KMS-11 (cell line): Measurements from ENCODE around the gene PVR.

Experiments used
- H2AFZ ChIP-seq: fragments of 200-600 bp; sonication (generic); 2 replicates; pipeline ENCODE4 v1.6.1; 2016; ENCODE audit warnings: antibody characterized with exemption, mixed run types, low read depth
- H3K27ac ChIP-seq: fragments of 200-600 bp; sonication (generic); 2 replicates; pipeline ENCODE4 v1.6.1; 2016; ENCODE audit warnings: mild to moderate bottlenecking, mixed run types
- H3K27me3 ChIP-seq: fragments of 200-600 bp; sonication (generic); 2 replicates; pipeline ENCODE4 v1.6.1; 2017; ENCODE audit warnings: mild to moderate bottlenecking, low read depth, mixed run types, moderate library complexity; ENCODE audit not compliant: insufficient read depth
- H3K36me3 ChIP-seq: fragments of 200-600 bp; sonication (generic); 2 replicates; pipeline ENCODE4 v1.6.1; 2017; ENCODE audit warnings: mild to moderate bottlenecking, mixed run types; ENCODE audit not compliant: insufficient read depth
- H3K4me1 ChIP-seq: fragments of 200-600 bp; sonication (generic); 2 replicates; pipeline ENCODE4 v1.6.1; 2016; ENCODE audit warnings: mild to moderate bottlenecking, low read depth, mixed run types; ENCODE audit not compliant: poor library complexity, severe bottlenecking
- H3K4me2 ChIP-seq: fragments of 200-600 bp; sonication (generic); 2 replicates; pipeline ENCODE4 v1.7.0; 2016; ENCODE audit warnings: mild to moderate bottlenecking, mixed run types
- H3K4me3 ChIP-seq: fragments of 200-600 bp; sonication (generic); IDR thresholded peaks from 2 replicates; pipeline ENCODE4 v1.6.1; 2017; ENCODE audit warnings: low read depth, low read length, mixed read lengths; ENCODE audit not compliant: insufficient read depth
- H3K79me2 ChIP-seq: fragments of 200-600 bp; sonication (generic); 2 replicates; pipeline ENCODE4 v1.6.1; 2016; ENCODE audit warnings: low read depth, mixed run types; ENCODE audit not compliant: insufficient read depth
- H3K9ac ChIP-seq: fragments of 200-600 bp; sonication (generic); 2 replicates; pipeline ENCODE4 v1.6.1; 2016; ENCODE audit warnings: mild to moderate bottlenecking, mixed run types
- H4K20me1 ChIP-seq: fragments of 200-600 bp; sonication (generic); 2 replicates; pipeline ENCODE4 v1.6.1; 2016; ENCODE audit warnings: mild to moderate bottlenecking, mixed run types; ENCODE audit not compliant: insufficient read depth
- TF ChIP-seq, protein P1 (sequence below): fragments of 200-600 bp; sonication (generic); conservative IDR thresholded peaks from 2 replicates; pipeline ENCODE4 v1.6.1; 2017; ENCODE audit warnings: low read depth, mild to moderate bottlenecking, antibody characterized with exemption, low read length, moderate library complexity, mixed read lengths

The PVR gene

DNA sequence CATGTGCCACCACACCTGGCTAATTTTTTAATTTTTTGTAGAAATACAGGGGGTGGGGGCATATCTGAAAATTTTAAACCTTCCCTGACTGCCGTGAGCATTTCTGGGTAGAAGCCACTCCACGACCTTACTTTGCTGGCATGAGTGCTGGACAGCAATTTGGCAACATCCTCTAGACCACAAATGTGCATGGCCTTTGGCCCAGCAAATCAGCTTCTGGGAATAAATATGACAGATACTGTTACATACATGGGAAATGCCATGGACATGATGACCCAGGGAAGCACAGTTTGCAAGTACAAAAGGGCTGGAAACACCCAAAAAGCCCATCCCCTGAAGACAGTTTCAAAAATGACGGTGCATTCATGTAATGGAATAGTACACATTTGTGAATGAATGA is 3.2 kb upstream of the PVR start:
- H3K4me2 ChIP-seq: no peak overlapping the region
- H3K27ac ChIP-seq: no peak overlapping the region
- H3K4me1 ChIP-seq: no peaks in the 10 kb centered on the region
- H3K4me3 ChIP-seq: no peak overlapping the region
- no peak overlapping the region for H2AFZ ChIP-seq
- H3K9ac ChIP-seq: no peak overlapping the region
- TF ChIP-seq, protein P1, sequence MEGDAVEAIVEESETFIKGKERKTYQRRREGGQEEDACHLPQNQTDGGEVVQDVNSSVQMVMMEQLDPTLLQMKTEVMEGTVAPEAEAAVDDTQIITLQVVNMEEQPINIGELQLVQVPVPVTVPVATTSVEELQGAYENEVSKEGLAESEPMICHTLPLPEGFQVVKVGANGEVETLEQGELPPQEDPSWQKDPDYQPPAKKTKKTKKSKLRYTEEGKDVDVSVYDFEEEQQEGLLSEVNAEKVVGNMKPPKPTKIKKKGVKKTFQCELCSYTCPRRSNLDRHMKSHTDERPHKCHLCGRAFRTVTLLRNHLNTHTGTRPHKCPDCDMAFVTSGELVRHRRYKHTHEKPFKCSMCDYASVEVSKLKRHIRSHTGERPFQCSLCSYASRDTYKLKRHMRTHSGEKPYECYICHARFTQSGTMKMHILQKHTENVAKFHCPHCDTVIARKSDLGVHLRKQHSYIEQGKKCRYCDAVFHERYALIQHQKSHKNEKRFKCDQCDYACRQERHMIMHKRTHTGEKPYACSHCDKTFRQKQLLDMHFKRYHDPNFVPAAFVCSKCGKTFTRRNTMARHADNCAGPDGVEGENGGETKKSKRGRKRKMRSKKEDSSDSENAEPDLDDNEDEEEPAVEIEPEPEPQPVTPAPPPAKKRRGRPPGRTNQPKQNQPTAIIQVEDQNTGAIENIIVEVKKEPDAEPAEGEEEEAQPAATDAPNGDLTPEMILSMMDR: no peak
- H3K79me2 ChIP-seq: no peaks in the 10 kb centered on the region
- no peaks in the 10 kb centered on the region for H4K20me1 ChIP-seq
- H3K27me3 ChIP-seq: no peaks in the 10 kb centered on the region
- no peaks in the 10 kb centered on the region for H3K36me3 ChIP-seq

DNA sequence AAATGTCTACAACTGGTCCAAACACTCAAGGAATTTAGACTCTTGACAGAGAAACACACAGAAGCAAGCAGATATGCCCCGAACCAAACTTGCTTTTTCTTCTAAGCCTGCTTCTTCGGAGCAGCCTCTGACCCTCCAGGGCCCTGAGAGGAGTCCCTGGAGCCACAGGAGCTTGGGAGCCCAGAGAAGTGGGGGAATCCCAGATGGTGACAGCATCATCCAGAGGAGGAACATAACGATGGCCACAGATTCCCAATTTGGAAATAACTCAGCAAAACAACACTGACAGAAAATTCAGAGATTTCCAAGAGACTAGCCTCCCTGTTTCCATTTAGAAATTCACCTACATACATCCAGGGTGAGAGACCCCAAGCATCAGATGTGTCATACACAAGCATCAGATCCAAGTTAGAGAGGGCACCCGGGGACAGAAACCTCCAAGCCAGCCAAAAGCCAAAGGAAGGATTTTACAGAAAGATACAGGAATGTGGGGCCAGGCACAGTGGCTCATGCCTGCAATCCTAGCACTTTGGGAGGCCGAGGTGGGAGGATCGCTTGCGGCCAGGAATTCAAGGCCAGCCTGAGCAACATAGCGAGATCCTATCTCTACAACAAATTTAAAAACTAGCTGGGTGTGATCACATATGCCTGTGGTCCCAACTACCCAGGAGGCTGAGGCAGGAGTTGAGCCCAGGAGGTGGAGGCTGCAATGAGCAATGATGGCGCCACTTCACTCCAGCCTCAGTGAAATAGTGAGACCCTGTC is 2.0 kb upstream of the PVR start:
- H4K20me1 ChIP-seq: no peaks in the 10 kb centered on the region
- TF ChIP-seq, protein P1: no peak
- no peak overlapping the region for H3K4me2 ChIP-seq
- H3K79me2 ChIP-seq: no peaks in the 10 kb centered on the region
- H3K27me3 ChIP-seq: no peaks in the 10 kb centered on the region
- no peaks in the 10 kb centered on the region for H3K4me1 ChIP-seq
- H2AFZ ChIP-seq: no peak overlapping the region
- H3K36me3 ChIP-seq: no peaks in the 10 kb centered on the region
- no peak overlapping the region for H3K27ac ChIP-seq
- H3K9ac ChIP-seq: no peak overlapping the region
- H3K4me3 ChIP-seq: no peak overlapping the region

DNA sequence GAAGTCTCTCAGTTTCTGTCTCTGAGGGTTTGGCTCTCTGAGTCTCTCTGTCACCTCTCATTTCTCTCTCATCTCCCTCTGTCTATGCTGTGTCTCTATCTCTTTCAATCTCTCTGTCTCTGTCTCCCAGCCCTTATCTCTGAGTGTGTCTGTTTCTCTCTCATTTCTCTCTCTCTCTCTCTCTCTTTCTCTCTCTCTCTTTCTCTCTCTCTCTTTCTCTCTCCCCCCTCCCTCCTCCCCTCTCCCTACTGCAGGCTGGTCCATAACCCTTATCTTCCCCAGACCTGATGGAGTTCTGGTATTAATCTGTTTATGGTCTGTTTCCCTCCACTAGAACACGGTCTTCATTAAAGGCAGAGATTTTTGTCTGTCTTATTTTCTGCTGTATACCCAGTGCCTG is 1.3 kb upstream of the PVR start:
- Histone ChIP-seq H3K27ac (no peak overlapping the region), H3K27me3 (no peaks in the 10 kb centered on the region), H2AFZ (no peak overlapping the region), H3K4me2 (no peak overlapping the region), H4K20me1 (no peaks in the 10 kb centered on the region), H3K4me1 (no peaks in the 10 kb centered on the region), H3K79me2 (no peaks in the 10 kb centered on the region), H3K9ac (no peak overlapping the region), H3K4me3 (no peak overlapping the region), H3K36me3 (no peaks in the 10 kb centered on the region)
- TF ChIP-seq, protein P1: no peak

DNA sequence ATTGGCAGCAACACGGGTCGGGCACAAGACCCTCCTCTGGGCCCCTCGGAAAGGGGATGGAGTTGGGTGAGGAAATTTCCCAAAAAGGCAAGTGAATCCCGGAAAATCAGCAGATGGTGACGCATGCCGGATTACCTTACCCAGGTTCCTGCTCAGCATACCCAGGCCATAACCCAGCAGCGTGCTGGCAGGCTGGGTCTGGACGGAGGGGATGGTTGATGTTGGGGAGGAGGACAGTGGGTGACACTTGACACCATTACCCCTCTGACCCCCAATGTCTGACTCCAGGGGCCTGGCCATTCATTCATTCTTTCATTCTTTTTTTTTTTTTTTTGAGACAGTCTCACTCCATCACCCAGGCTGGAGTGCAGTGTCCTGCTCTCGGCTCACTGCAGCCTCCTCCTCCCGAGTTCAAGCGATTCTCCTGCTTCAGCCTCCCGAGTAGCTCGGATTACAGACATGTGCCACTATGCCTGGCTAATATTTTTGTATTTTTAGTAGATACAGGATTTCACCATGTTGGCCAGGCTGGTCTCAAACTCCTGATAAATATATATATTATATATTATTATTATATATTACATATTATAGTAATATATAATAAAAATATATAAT is 799 bp downstream of the PVR start:
- Histone ChIP-seq H3K79me2 (no peaks in the 10 kb centered on the region), H3K4me2 (no peak overlapping the region), H3K27me3 (no peaks in the 10 kb centered on the region), H3K4me3 (no peak overlapping the region), H4K20me1 (no peaks in the 10 kb centered on the region), H2AFZ (no peak overlapping the region), H3K9ac (no peak overlapping the region), H3K36me3 (no peaks in the 10 kb centered on the region), H3K4me1 (no peaks in the 10 kb centered on the region), H3K27ac (no peak overlapping the region)
- TF ChIP-seq, protein P1: no peak
